Right renal cortex interstitium (tissue), 3 donors: ENCODE data around the gene ECHDC3. TPM values are rescaled to one million over a fixed set of nuclear protein-coding genes. Genes with fewer than 3 reads are reported as not detected.

ENCODE experiments used
- DNase-seq, 3 donors: peaks; one replicate each; pipeline ENCODE4 v3.0.0-alpha.2; 2013; ENCODE audit warnings: low read depth in 3 of 3, low spot score in 2 of 3
- polyA plus RNA-seq, 3 donors: library from polyadenylated mRNA; unstranded; fragments of 120-200 nt; gene quantifications; one replicate each; pipeline ENCODE4 v1.2.1, GENCODE V29; 2013; ENCODE audit not compliant: insufficient read length in 3 of 3

ECHDC3 gene
- polyA plus RNA-seq, 3 donors = 9.8 to 14.6 (median 14.0) TPM

- no peak for DNase-seq
Measured at GRCh38 chr10:11775412-11775811, 33.2 kb downstream of the ECHDC3 start.

GRCh38 chr10:11776080-11776479 lies 33.9 kb downstream of the ECHDC3 start:
- DNase-seq = no peak

DNA sequence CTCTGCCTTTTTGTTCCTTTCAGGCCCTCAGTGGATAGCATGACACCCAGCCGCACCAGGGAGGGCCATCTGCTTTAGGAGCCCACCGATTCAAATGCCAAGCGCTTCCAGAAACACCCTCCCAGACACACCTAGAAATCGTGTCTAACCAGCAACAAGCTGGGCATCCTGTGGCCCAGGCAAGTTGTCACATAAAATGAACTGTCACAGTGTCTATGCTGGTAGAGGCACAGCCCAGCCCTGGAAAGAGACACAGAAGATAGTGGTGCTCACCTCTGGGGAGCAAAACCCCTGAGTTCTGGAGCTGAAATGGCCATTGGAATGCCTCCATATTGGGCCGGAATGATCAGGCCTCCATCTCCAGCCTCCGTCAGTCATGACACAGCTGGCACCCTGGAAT lies 38.9 kb downstream of the ECHDC3 start:
- no peak for DNase-seq

DNA sequence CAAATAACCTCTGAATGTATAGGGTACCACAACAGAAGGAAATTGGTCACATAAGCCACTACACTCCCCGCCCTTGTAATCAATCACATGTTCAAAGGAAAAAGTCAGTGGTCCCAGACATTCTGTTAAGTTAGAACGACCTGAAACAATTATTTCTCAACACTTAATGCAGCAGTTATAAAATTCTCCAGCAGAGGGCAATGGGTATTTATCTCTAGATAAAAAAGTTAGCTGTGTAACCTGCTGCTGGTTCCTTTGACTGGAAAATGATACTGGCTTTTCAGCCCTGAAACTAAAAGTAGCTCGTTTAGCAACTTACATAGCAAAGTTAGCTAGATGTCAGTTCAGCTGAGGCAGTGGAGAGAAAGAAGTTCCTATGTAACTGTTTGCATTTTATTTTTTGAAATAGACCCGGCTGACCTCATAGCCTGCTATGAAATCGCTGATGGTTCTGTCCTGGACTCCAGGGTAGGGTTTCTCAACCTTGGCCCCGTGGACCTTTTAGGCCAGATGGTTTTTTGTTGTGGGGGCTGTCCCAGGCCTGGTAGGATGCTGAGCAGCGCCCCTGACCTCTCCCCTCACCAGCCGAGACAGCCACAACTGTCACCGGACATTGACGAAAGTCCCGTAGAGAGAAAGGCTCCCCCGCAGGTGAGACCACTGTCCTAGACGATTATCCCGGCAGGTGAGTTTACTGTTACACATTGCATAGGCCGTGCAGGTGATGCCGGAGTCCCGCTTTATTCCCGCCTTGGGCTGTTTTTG lies 40.8 kb downstream of the ECHDC3 start:
- peak; percentile 51 to 64 (median 61) for DNase-seq

GRCh38 chr10:11783558-11783865 lies 41.3 kb downstream of the ECHDC3 start:
- DNase-seq = no peak

DNA sequence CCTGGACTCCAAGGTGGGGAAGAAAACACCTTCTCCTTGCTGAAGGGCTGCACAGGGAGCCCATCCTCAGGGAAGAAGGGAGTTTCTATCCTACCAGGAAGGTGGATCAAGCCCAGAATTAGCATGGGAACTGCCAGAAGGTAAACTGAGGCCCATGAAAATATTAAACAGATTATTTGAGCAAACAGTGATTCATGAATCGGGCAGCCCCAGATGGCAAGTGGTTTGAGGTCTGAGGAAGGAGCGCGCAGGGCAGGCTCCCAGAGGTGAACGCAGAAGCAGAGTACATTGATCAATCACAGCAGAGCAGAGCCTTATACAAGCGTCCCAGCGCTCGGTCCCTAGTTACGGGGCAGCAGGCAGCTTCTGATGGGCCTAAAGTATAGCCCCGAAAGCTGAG lies 45.2 kb downstream of the ECHDC3 start:
- no peak for DNase-seq

DNA sequence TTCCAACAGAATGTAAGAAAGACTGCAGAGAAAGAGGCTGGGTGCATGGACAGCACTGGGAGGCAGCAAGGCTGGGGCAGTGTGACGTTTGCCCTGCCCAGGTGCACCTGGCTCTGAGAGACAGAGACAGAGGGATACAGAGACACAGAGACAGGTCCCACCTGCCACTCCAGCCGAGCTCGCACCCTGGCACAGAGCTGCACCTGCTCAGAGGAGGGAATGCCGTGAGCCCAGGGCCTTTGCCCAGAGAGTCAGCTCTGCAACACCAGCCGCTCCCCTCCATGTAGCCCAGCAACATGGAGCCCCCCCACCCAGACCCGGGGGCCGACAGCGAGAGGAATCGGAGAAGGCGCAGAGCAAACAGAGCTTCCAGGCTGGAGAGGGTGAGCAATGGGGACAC lies 45.7 kb downstream of the ECHDC3 start:
- DNase-seq = no peak

DNA sequence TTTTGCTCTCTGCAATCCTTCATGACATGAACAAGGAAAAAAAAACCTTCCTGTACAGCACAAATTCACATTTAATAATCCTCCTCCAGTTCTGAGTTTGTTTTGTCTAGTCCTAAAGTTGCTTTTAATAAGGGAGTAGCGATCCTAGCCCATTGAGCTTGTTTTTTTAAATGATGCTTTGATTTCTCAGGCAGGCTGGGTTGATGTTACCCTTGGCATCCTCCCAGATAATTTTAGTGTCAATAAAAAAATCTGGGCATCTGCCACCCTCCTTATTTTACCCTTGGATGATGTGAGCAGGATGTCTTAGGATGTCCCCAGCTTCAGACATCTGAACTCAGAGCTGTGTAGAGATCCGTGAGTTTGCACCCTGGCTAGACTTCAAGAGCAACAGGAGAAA lies 47.1 kb downstream of the ECHDC3 start:
- no peak for DNase-seq

GRCh38 chr10:11789956-11790355 lies 47.8 kb downstream of the ECHDC3 start:
- no peak for DNase-seq

- no peak for DNase-seq
Measured at GRCh38 chr10:11793762-11794479, 51.7 kb downstream of the ECHDC3 start.

DNA sequence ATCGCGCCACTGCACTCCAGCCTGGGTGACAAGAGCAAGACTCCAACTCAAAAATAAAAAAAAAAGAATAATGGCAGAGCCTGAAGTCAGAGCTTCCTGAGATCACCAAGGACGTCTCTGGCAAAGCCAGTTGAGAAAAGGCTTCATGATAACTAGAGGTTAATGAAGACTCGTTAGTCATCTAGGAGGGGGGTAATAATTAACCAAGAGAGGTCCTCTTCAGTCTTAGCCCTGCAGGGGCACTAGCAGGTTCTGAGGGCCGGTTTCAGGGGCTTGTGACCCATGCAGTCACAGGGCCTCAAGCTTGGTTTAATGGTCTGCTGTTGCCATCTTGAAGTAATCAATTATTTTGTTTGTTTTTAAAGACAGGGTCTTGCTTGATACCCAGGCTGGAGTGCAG lies 52.4 kb downstream of the ECHDC3 start:
- no peak for DNase-seq

GRCh38 chr10:11795101-11795920 lies 53.1 kb downstream of the ECHDC3 start:
- no peak for DNase-seq

DNA sequence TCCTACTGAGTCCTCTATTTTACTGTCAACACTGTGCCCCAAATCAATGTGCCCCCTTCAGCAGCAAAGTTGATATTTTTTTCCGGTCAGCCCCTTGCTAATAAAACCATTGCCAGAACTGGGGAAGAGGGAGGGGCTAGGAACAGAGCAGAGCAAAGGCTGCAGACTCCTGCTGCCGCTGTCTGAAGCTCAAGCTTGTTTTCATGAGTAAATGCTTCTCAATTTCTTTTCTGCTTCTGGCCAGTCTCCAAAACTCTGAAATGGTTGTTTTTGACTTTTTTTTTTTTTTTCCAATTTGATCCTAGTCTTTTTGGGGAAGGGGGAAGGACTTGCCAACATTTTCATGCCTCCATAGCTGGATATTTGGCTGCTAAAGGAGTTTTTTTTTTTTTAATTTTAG lies 54.3 kb downstream of the ECHDC3 start:
- DNase-seq = no peak

DNA sequence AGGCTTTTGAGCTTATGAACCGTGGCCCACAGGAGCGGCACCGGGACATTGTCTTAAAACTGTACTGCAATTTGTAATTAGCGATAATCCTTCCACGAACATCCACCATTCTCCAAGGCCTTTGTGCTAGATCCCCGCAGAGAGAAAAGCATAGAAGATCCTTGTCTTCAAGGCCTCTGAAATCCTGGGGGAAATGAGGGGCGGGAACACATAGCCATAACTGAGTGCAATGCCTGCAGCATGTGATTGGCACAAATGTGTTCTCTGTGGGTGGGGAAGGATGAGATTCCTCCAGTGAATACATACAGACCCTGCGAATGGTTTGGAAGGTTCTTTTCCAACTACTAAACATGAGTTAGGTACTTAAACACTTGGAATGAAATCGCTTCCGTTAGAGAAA lies 55.1 kb downstream of the ECHDC3 start:
- DNase-seq = no peak

DNA sequence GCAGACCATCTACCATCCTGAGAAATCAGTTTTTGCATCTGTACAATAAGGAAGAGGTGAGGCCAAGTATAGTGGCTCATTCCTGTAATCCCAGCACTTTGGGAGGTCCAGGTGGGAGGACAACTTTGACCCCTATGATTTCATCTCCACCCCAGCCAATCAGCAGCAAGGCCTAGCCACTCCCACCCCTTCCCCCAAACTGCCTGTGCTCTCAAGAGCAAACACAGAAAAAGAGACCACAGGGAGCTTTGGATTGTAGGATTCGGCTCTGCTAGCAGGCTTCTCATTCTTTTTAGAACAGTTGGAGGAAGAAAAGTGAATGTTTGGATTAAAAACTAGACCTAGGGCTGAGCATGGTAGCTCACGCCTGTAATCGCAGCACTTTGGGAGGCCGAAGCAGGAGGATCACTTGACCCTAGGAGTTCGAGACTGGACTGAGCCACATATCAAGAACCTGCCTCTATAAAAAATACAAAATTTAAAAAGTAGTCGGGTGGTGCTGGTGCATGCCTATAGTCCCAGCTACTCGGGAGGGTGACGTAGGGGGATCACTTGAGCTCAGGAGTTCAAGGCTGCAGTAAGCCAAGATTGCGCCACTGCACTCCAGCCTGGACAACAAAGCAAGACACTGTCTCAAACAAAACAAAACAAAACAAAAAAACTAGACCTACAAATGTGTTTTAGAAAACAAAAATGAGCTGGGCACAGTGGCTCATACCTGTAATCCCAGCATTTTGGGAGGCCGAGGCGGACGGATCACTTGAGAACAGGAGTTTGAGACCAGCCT lies 55.9 kb downstream of the ECHDC3 start:
- no peak for DNase-seq

- no peak for DNase-seq
Measured at GRCh38 chr10:11798845-11799735, 56.9 kb downstream of the ECHDC3 start.

- DNase-seq = no peak
Measured at GRCh38 chr10:11799736-11800080, 57.5 kb downstream of the ECHDC3 start.

GRCh38 chr10:11804336-11804735 lies 62.2 kb downstream of the ECHDC3 start:
- no peak for DNase-seq

- no peak for DNase-seq
Measured at GRCh38 chr10:11805792-11806191, 63.6 kb downstream of the ECHDC3 start.

DNA sequence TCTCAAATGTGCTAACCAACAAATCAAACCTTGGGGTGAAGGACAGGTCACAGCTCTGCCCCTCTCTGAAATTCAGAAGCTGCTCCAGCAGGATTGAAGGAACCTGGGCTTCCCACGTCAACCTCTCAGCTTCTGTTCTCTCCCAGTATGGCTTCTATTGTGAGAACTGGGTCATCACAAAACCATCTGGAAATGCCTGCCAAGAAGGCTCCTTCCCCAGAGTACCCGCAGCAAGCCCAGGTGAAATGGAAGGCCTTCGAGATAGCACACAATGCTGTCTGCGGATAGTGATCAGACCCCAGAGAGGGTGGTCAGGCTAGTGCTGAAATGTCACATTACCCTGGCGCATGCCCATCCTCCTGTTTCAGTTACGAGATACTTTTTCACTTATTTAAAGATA lies 64.5 kb downstream of the ECHDC3 start:
- no peak for DNase-seq
